Stimulated activated CD4-positive, alpha-beta T cell treated with anti-CD3 and anti-CD28 coated beads, TNF-alpha, amount 100 ng/mL, for 1 hour (primary cell): ENCODE results near the gene ARMC5.
A peak's percentile ranks its signal among the peaks of the same experiment; 100 is the strongest.
"Not testable (repeated sequence)": the region's sequence is repeated elsewhere in the genome, so short reads cannot be mapped to it uniquely, and the experiment has no call there.

ENCODE experiments used
- DNase-seq, 3 donors: peaks; one replicate each; pipeline ENCODE4 v3.0.0-alpha.2; 2020; ENCODE audit warnings: low read depth in 3 of 3, low spot score in 1 of 3

ARMC5 gene

DNA sequence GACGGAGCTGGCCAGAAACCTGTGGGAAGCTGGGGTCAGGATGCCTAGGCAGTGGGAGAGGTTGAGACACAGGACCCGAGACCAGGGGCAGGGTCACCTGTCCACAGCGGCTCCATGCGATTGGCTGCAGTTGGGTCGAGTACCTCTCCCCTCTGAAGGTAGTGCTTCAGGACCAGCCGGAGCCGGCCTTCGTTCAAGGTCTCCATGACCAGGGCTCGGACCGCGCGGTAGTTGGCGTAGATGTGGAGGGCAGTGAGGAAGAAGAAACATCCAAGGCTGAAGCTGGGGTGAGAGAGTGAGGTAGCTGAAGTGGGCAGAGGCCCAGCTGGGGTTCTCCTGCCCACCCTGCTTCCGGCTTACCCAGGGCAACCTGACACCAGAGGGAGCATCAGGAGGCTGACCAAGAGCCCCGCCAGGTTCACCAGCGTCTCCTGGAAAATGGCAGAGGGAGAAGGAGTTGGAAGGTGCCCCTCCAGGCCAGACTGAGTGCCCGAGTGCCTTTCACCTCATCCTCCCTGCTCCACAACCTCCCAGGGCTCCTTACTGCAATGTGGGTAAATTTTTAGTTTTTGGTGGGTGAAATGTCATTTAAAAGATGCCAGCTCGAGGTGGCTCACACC, 34.3 kb downstream of the ARMC5 start:
- no peak for DNase-seq

DNA sequence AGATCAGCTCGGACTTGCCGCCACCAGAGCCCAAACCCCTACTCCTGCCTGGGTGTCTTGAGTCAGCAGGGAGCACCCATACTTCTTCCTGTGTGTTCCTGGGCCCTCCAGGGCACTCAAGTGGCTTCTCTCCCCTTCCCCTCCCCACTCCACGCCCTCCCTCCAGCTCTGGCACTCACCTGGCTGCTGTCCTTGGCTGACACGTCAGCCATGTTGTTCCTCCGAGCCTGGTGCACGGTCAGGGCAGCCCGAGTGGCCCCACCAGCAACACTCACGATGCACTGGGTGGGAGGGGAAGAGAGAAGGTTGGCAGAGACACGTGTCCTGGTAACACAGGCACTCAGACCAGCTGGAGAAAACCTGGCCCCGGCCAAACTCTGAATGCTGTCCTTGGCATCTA, 37.4 kb downstream of the ARMC5 start:
- DNase-seq = no peak

DNA sequence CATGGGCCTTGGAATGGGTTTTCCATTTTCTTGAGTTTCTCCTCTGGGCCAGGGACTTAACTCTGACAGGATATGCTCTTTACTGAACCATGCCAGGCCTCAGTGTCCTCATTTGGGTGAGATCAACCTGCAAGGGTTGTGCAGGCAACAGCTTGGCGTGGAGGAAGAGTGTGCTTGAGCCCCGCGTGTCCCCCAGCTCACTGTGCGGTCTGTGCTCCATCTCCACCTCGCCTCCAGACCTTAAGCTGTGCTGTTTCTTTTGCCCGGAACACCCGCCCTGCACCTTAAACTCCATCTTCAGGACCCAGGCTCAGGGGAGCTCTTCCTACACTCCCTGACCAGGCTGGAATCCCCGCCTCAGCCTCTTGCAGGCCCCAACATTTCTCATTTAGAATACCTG, 39.2 kb downstream of the ARMC5 start:
- DNase-seq = no peak

DNA sequence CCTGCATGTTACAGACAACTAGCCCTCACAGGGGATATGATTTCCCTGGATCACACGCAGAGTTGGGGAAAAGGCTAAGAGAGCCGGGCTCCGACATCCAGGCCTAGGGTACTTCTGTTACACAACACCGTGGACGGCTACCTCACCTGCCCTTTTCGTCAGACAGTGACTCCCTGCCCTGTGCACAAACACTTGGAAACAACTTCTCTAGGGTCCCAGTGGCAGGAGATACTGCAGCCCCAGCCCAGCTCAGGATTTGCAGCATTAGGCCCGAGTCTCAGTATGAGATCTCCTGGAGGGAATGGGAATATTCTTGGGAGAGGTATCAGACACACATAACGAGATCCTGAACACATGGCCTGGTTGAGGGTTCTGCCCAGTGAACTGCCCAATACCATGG, 40.6 kb downstream of the ARMC5 start:
- DNase-seq = no peak

DNA sequence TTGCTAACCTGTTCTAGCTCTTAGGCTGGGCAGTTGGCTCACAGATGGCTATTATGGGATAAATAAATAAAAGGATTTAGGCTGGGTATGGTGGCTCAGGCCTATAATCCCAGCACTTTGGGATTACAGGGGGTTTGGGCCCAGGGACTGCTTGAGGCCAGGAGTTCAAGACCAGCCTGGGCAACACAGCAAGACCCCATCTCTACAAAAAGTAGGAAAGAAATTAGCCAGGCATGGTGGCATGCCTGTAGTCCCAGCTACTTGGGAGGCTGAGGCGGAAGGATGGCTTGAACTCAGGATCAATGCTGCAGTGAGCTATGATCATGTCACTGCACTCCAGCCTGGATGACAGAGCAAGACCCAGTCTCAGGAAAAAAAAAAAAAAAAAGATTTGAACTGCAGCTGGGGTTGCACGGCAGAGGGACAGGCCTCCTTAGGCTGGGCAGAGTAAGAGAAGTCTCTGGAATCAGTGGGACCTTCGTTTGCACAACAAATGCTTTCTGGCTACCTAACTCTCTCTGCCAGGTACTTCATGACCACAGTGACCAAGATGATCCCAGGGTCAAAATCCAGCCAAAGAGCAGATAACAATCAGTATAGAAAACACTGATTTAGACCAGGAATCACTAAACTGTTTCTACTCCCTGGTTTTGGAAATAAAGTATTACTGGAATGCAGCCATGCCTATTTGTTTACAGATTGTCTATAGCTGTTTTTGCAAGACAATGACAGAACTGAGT, 42.1 kb downstream of the ARMC5 start:
- DNase-seq = no peak

DNA sequence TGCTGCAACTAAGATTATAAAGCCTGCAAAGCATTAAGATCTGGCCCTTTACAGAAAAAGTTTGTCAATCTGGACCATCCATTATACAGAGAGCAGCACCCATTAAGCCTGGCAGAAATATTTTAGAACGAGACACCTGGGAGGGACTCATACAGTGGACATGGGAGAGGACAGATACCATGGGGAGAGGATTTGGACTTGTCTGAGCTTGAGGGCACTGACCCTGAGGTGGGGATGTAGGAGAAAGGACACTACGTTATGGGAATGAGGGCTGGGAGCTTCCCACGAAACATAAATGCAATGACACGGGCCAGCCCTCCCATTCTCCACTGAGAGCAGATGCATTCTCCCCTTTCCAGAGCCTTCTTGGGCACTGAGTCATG, 42.7 kb downstream of the ARMC5 start:
- DNase-seq = no peak

DNA sequence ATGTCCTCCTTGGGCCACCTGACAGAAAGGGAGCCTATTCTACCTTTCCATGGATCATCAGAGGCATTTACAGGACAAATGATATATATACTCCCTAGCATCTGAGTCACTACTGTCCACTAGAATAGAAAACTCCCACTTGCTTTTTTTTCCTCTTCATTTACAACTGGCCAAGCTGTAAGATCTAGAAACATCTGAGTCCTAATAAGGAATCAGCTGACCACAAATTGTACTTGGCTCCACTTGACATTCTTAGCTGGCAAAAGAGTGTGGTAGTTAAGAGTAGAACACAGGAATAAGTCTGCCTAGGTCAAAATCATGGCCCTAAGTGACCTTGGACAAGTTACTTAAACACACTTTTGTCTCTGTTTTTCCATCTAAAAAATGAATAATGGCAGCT, 43.7 kb downstream of the ARMC5 start:
- DNase-seq = no peak

DNA sequence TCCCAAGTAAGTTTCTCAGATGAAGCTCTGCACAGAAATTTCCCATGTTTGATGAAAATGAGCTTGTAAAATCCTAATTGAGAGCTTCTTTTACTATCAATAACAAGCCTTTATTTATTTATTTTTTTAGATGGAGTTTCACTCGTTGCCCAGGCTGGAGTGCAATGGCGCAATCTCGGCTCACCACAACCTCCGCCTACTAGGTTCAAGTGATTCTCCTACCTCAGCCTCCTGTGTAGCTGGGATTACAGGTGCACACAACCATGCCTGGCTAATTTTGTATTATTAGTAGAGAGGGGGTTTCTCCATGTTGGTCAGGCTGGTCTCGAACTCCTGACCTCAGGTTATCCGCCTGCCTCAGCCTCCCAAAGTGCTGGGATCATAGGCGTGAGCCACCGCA, 44.3 kb downstream of the ARMC5 start:
- DNase-seq = not testable (repeated sequence)

DNA sequence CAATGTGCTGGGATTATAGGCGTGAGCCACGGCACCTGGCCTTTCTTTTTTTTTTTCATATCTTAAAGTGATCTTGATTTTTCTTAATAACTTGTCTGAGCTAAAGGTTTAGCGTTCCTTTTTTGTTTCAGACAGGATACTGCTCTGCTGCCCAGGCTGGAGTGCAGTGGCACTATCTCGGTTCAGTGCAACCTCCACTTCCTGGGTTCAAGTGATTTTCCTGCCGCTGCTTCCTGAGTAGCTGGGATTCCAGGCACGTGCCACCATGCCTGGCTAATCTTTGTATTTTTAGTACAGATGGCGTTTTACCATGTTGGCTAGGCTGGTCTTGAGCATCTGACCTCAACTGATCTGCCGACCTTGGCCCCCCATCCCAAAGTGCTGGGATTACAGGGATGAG, 44.9 kb downstream of the ARMC5 start:
- no peak for DNase-seq

DNA sequence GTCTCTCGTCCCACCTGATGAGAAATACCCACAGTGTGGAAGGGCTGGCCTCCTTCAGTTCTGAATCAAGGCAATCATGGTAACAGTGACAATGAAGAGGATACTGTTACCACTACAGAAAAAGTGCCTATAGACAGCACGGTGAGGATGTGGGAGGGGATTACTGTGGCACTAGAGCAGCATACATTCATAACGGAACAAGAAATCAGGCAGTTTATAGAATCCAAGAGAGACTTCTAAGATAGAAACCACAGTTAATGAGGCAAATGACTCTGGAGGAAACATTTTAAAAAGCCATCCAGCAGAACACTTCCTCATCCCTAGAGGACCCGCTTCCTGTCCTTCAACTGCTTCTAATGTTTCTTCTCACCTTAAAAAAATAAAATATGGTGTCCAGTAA, 46.2 kb downstream of the ARMC5 start:
- no peak for DNase-seq

DNA sequence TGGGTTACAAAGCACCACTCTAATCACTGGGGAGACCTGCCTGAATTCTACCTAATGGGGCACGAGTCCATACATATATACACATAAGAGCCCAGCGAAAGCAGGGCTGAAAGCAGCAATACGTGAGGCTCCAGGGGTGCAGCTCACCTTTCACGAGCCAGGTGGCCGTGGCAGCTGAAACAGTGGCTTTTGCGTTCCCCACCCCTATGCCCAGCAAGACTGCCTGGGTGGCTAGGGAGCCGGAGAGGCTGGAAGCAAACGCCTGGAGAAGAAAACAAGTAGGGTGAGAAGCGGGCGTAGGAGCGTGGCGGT, 48.3 kb downstream of the ARMC5 start:
- DNase-seq = no peak

DNA sequence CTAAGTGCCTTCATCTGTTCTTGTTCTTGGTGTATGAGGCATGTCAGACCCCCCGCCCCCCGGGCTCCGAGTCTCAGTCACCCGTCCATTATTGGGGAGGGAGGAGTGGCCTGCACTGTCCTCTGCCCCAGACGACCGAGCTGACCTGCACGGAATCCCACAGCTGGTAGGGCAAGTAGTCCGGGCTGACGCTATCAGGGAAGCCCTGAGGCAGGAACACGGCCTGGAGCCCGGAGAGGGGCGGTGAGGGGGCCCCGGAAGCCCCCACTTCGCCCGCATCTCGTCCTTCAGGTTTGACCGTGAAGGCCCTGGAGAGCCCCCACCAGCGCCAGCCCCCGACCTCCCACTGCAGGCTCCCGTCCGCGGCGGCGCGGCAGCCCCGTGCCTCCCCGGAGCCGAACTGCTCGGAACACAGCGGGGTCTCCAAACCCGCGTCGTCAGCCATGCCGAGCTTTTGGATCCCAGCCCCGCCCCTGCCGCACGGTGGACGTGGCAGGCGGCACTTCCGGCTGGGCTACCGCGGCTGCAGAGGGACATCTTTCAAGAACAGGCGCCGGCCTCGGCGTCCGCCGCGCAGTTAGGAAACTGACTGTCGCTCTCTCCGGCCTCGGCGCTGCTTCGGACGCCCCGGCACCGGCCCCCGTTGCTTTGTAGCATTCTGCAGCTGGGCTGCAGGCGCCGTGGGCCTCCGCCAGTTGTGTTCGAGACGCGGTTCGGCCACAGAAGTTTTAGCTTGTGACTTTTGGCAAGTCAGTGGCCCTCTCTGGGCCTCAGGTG, 48.8 kb downstream of the ARMC5 start, which contains the start of gene RUSF1:
Gene RUSF1, minus strand, starts transcription at position 463 of the 777 bp plus-strand sequence. Its CDS starts 18 bp downstream, at position 445.
- DNase-seq = peak; percentile 53 to 70 (median 58)

DNA sequence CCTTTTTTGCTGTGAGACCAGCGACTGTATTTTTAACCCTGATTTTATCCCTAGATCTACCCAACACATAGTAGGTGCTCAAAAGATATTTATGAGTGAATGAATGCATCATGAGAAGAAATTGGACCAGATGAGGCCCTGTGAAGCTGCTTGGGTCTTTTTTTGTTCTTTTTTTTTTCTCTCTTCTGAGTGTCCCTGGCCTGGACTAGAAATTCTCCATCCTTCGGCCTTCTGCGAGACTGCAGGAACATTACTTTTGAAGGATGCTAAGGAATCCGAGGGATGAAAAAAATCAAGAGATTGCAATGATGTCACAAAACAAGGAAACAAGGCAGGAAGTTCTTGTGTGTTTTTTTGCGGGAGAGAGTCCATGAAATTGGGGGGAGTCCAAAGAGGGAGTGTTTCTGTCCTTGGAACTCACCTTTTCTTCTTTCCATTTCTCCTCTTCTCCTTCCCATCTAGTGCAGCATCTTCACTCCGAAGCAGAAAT, 49.5 kb downstream of the ARMC5 start:
- no peak for DNase-seq

DNA sequence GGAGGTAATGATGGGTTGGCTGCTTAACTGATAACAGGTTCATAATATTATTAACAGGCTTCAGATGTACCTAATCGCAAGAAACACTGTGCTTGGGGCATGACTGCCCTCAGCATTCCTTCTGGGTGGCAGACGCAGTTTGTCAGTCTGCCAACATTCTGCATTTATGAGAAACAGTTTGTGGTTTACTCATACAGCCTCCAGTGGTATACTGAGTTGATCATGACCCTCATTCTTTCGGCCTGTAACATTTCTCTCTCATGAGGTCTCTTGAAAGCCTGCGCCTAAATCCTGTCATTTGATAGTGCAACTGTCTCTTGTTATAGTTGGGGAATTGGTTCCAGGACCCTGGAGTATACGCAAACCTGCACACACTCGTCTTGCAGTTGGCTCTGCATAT, 53.8 kb downstream of the ARMC5 start:
- DNase-seq = no peak

DNA sequence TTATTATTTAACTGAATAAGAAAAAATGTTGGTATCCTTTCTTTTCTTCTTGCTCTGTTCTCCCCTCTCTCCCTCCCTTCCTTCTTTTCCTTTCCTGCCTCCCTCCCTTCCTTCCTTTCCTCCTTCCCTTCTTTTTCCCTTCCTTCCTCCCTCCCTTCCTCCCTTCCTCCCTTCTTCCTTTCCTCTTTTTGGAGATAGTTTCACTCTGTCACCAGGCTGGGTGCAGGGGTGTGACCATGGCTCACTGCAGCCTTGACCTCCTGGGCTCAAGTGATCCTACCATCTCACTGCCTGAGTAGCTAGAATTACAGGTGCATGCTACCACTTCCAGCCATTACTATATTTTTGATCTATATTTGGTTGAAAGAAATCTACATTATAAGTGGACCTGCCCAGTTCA, 54.6 kb downstream of the ARMC5 start:
- no peak for DNase-seq
